H1 (cell line): Measurements from ENCODE around the gene TMA7B. TPM values are rescaled to one million over a fixed set of nuclear protein-coding genes. Genes with fewer than 3 reads are reported as not detected.

ENCODE experiments used
- CTCF ChIA-PET: fragments of 300-600 bp; sonication (Branson Sonifier 250); formaldehyde crosslinking; loops from one replicate; lab custom pipeline; 2021; ENCODE audit not compliant: partially characterized antibody; lab: Charles Lee
- POLR2A ChIA-PET: fragments of 300-600 bp; sonication (Branson Sonifier 250); formaldehyde crosslinking; loops from one replicate; lab custom pipeline; 2021; ENCODE audit warnings: inconsistent platforms; ENCODE audit not compliant: partially characterized antibody; lab: Charles Lee
- DNase-seq, 2 experiments: peaks; one replicate each; pipeline versions ENCODE4 v3.0.0 to v3.0.0-alpha.2; 2010 to 2022; ENCODE audit warnings: low spot score in 2 of 2, low read depth in 1 of 2, mixed read lengths in 1 of 2
- FAIRE-seq: peaks from 2 replicates; lab custom pipeline; 2011; peaks lifted over from hg19 to GRCh38; lab: Jason Lieb, UNC
- H2AFZ ChIP-seq: 2 replicates; pipeline ENCODE4 v1.8.1; 2012; ENCODE audit warnings: low read length, inconsistent platforms
- H2AK5ac ChIP-seq: 2 replicates; pipeline ENCODE4 v1.6.1; 2013; ENCODE audit warnings: low read depth, low read length
- H2BK120ac ChIP-seq: replicated peaks from 2 replicates; pipeline ENCODE3; 2013; ENCODE audit warnings: low read depth, low read length, inconsistent platforms
- H2BK12ac ChIP-seq: 2 replicates; pipeline ENCODE4 v1.6.1; 2013; ENCODE audit warnings: low read depth, low read length
- H2BK15ac ChIP-seq: 2 replicates; pipeline ENCODE4 v1.6.1; 2013; ENCODE audit warnings: low read length
- H2BK20ac ChIP-seq: 2 replicates; pipeline ENCODE4 v1.6.1; 2013; ENCODE audit warnings: low read length
- H2BK5ac ChIP-seq: 2 replicates; pipeline ENCODE4 v1.6.1; 2013; ENCODE audit warnings: low read depth, low read length
- H3K14ac ChIP-seq: 2 replicates; pipeline ENCODE4 v1.6.1; 2013; ENCODE audit warnings: inconsistent platforms; ENCODE audit not compliant: insufficient read length
- H3K18ac ChIP-seq: 2 replicates; pipeline ENCODE4 v1.6.1; 2013; ENCODE audit warnings: low read length; ENCODE audit errors: extremely low read depth
- H3K23ac ChIP-seq: 2 replicates; pipeline ENCODE4 v1.6.1; 2013; ENCODE audit warnings: inconsistent platforms; ENCODE audit not compliant: insufficient read length
- H3K23me2 ChIP-seq: 2 replicates; pipeline ENCODE4 v1.6.1; 2013; ENCODE audit warnings: low read depth, low read length
- H3K27ac ChIP-seq: 2 replicates; pipeline ENCODE4 v1.6.1; 2011; ENCODE audit warnings: low read depth, low read length, inconsistent platforms
- H3K27me3 ChIP-seq, 4 experiments: replicated peaks in 1 of 4; 1 replicate in 1 of 4; 2 replicates in 3 of 4; pipeline versions ENCODE4 v1.6.1 to v1.8.1; 2011 to 2013; ENCODE audit warnings: low read length in 3 of 4, mild to moderate bottlenecking in 3 of 4, inconsistent platforms in 2 of 4, mixed read lengths in 2 of 4, moderate library complexity in 1 of 4; ENCODE audit not compliant: control insufficient read depth in 3 of 4, insufficient read depth in 3 of 4; ENCODE audit errors: extremely low read depth in 1 of 4
- H3K36me3 ChIP-seq, 4 experiments: 2 replicates each; pipeline versions ENCODE4 v1.6.1 to v1.8.1; 2011 to 2013; ENCODE audit warnings: mild to moderate bottlenecking in 4 of 4, low read length in 3 of 4, moderate library complexity in 2 of 4, control low read depth in 1 of 4, inconsistent platforms in 1 of 4; ENCODE audit not compliant: insufficient read depth in 4 of 4, control insufficient read depth in 2 of 4
- H3K4ac ChIP-seq: replicated peaks from 2 replicates; pipeline ENCODE3; 2013; ENCODE audit warnings: low read length, low read depth, mixed read lengths, inconsistent platforms; ENCODE audit not compliant: insufficient read length
- H3K4me1 ChIP-seq, 4 experiments: replicated peaks in 1 of 4; 1 replicate in 1 of 4; 2 replicates in 3 of 4; pipeline versions ENCODE4 v1.6.1 to v1.8.1; 2011 to 2013; ENCODE audit warnings: low read length in 3 of 4, inconsistent platforms in 2 of 4, mixed read lengths in 1 of 4; ENCODE audit not compliant: insufficient read depth in 4 of 4, control insufficient read depth in 3 of 4
- H3K4me2 ChIP-seq, 2 experiments: 2 replicates each; pipeline versions ENCODE4 v1.6.1 to v1.8.1; 2011 to 2013; ENCODE audit warnings: low read depth in 2 of 2, low read length in 2 of 2, control low read depth in 1 of 2, inconsistent platforms in 1 of 2, mild to moderate bottlenecking in 1 of 2; ENCODE audit not compliant: insufficient read depth in 1 of 2
- H3K4me3 ChIP-seq, 4 experiments: fragments of 200-600, 300-600 bp in 1 of 4; sonication (generic), shearing (Covaris generic), sonication (Bioruptor Twin) in 1 of 4; 2 replicates each; pipeline versions ENCODE4 v1.5.1 to v1.8.1; 2011 to 2016; ENCODE audit warnings: low read length in 4 of 4, low read depth in 3 of 4, control low read depth in 2 of 4, inconsistent platforms in 2 of 4, mild to moderate bottlenecking in 2 of 4, mixed read lengths in 1 of 4, moderate library complexity in 1 of 4; ENCODE audit not compliant: insufficient read depth in 2 of 4; ENCODE audit errors: extremely low read depth in 1 of 4
- H3K56ac ChIP-seq: replicated peaks from 2 replicates; pipeline ENCODE3; 2013; ENCODE audit warnings: low read depth, mild to moderate bottlenecking, mixed read lengths, low read length, inconsistent platforms; ENCODE audit not compliant: insufficient read length
- H3K79me1 ChIP-seq: 2 replicates; pipeline ENCODE4 v1.6.1; 2013; ENCODE audit warnings: low read depth, low read length, control low read depth
- H3K79me2 ChIP-seq, 2 experiments: 2 replicates each; pipeline versions ENCODE4 v1.6.1 to v1.8.1; 2012 to 2013; ENCODE audit warnings: low read length in 2 of 2, mild to moderate bottlenecking in 2 of 2, inconsistent platforms in 1 of 2; ENCODE audit not compliant: insufficient read depth in 2 of 2, control insufficient read depth in 1 of 2
- H3K9ac ChIP-seq, 4 experiments: replicated peaks in 1 of 4; 1 replicate in 1 of 4; 2 replicates in 3 of 4; pipeline versions ENCODE4 v1.6.1 to v1.8.1; 2011 to 2013; ENCODE audit warnings: low read depth in 3 of 4, low read length in 3 of 4, control low read depth in 2 of 4, mild to moderate bottlenecking in 2 of 4, moderate library complexity in 2 of 4, inconsistent platforms in 1 of 4; ENCODE audit errors: extremely low read depth in 1 of 4
- H3K9me3 ChIP-seq, 2 experiments: 2 replicates each; pipeline versions ENCODE4 v1.6.1 to v1.8.1; 2012 to 2013; ENCODE audit warnings: mild to moderate bottlenecking in 2 of 2, moderate library complexity in 2 of 2, control low read depth in 1 of 2, inconsistent platforms in 1 of 2, low read depth in 1 of 2, low read length in 1 of 2, mixed read lengths in 1 of 2; ENCODE audit not compliant: insufficient read depth in 2 of 2
- H4K20me1 ChIP-seq, 2 experiments: replicated peaks in 1 of 2; 2 replicates each; pipeline versions ENCODE3 to v1.8.1; 2011 to 2013; ENCODE audit warnings: inconsistent platforms in 2 of 2, low read length in 2 of 2, mild to moderate bottlenecking in 1 of 2; ENCODE audit not compliant: insufficient read depth in 2 of 2, control insufficient read depth in 1 of 2
- H4K5ac ChIP-seq: 2 replicates; pipeline ENCODE4 v1.6.1; 2013; ENCODE audit warnings: low read length, low read depth, mixed read lengths, inconsistent platforms; ENCODE audit not compliant: insufficient read length
- H4K8ac ChIP-seq: 2 replicates; pipeline ENCODE4 v1.8.0; 2013; ENCODE audit warnings: mild to moderate bottlenecking, moderate library complexity, low read length, inconsistent platforms; ENCODE audit not compliant: insufficient read depth; ENCODE audit errors: extremely low read depth
- H4K91ac ChIP-seq: replicated peaks from 2 replicates; pipeline ENCODE3; 2013; ENCODE audit warnings: low read length, mixed read lengths, inconsistent platforms; ENCODE audit not compliant: insufficient read length
- EP300 ChIP-seq, 2 experiments: IDR thresholded peaks; 1 replicate in 1 of 2; 2 replicates in 1 of 2; pipeline ENCODE4 v1.6.1; 2011 to 2012; ENCODE audit warnings: low read depth in 2 of 2, low read length in 2 of 2, mild to moderate bottlenecking in 2 of 2, borderline replicate concordance in 1 of 2, inconsistent platforms in 1 of 2, moderate library complexity in 1 of 2
- MAFK ChIP-seq: IDR thresholded peaks from 2 replicates; pipeline ENCODE4 v1.6.1; 2012; ENCODE audit warnings: low read depth, mild to moderate bottlenecking, improper control_type of control experiment, low read length
- RBBP5 ChIP-seq: IDR thresholded peaks from 2 replicates; pipeline ENCODE4 v1.7.1; 2012; ENCODE audit warnings: low read depth, mild to moderate bottlenecking, inconsistent platforms, low read length, moderate library complexity, borderline replicate concordance
- SAP30 ChIP-seq: fragments of 300-600 bp; sonication (generic); IDR thresholded peaks from 2 replicates; pipeline ENCODE4 v1.7.1; 2012; ENCODE audit warnings: low read length, moderate library complexity, mild to moderate bottlenecking, inconsistent platforms; ENCODE audit not compliant: insufficient read depth, insufficient replicate concordance
- WGBS, 2 experiments: shearing (Covaris generic) in 1 of 2; methylation state at CpG; one replicate each; pipeline versions ENCODE4 v1.1.6 to v1.1.7; 2013 to 2015; ENCODE audit warnings: low lambda C conversion rate in 2 of 2, mixed read lengths in 2 of 2, inconsistent platforms in 1 of 2, low coverage in 1 of 2, missing lambda C conversion rate in 1 of 2; ENCODE audit not compliant: insufficient replicate concordance in 2 of 2, insufficient coverage in 1 of 2, insufficient read length in 1 of 2; ENCODE audit errors: extremely low coverage in 1 of 2, missing lambda C conversion rate in 1 of 2; 5-methylcytosine and 5-hydroxymethylcytosine counted together
- polyA plus RNA-seq, 7 experiments: library from polyadenylated mRNA; depleted of rRNA in 3 of 7; stranded (reverse) in 5 of 7; unstranded in 2 of 7; fragments of >200 nt in 5 of 7; fragments of 200-250 nt in 2 of 7; gene quantifications; 1 replicate in 5 of 7; 2 replicates in 1 of 7; 4 replicates in 1 of 7; pipeline versions ENCODE4 v1.2.1 to v1.2.3, GENCODE V29; 2011 to 2013; ENCODE audit warnings: missing spikeins in 2 of 7, mixed read lengths in 2 of 7
- total RNA-seq: library from RNA; stranded (reverse); fragmentation: NEBNext Ultra II Directional; extraction: Animal tissue kit (Norgen Biotek cat#: 25700); gene quantifications from 2 replicates; pipeline ENCODE4 v1.2.1, GENCODE V29; 2021

The TMA7B gene
- total and polyA plus RNA-seq, 2 of the 8 experiments (the other 6 are each of a cell fraction or from before 2014, with no cell fraction given), result not detected

DNA sequence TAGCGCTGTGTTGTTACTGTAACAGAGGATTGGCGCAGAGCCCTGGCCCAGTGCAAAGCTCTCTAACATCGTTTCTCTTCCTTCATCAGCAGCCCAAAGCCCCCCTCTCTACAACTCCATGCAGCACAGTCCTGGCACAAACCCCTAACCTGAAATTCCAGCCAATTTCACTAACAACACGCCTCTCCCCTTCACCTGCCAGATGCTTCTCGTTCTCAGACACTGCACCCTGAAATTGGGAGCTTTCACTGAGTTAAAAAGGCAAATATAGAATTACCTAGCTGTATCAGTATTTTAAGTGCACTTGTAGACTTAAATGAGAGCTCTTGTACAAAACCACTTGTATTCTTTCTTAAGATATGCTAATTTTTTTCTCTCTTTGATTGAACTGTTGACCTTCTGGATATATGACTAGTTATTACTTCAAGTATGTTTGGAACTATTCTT, 43.0 kb upstream of the TMA7B start:
- H4K20me1 ChIP-seq, result no peaks in the 10 kb centered on the region
- no peak for FAIRE-seq
- no peak overlapping the region for H4K5ac ChIP-seq
- H3K9me3 ChIP-seq, result no peaks in the 10 kb centered on the region
- H3K4ac ChIP-seq, result no peak overlapping the region
- no peak overlapping the region for H2BK15ac ChIP-seq
- no peaks in the 10 kb centered on the region for H3K36me3 ChIP-seq
- no peak overlapping the region for H2BK20ac ChIP-seq
- no peak for DNase-seq
- no peak overlapping the region for H4K8ac ChIP-seq
- no peaks in the 10 kb centered on the region for H3K79me2 ChIP-seq
- H2BK12ac ChIP-seq, result no peak overlapping the region
- H4K91ac ChIP-seq, result no peak overlapping the region
- H3K4me2 ChIP-seq, result no peak overlapping the region
- WGBS, 2 experiments, result 89% methylated on average over 5 of the region's 5 CpGs; no CpG with 5 or more reads in 1 of the 2 experiments
- H3K4me3 ChIP-seq, result no peak overlapping the region
- H3K9ac ChIP-seq, result no peak overlapping the region
- H2AK5ac ChIP-seq, result no peak overlapping the region
- CTCF ChIA-PET, result interaction anchor here (0.8 to 1.9 kb wide), 5 partner anchors 13 to 109 kb away, joined by 3 to 5 read pairs (median 5); no protein-coding TSS in a partner anchor
- H3K79me1 ChIP-seq, result no peaks in the 10 kb centered on the region
- POLR2A ChIA-PET, result interaction anchor here (0.6 kb wide), 1 partner anchor 424 kb away, joined by 3 read pairs; no protein-coding TSS in a partner anchor
- peaks cover 0 to 10% (median 3%) of the 10 kb centered on the region in 4 experiments; a peak in 6 of 7 replicates for H3K4me1 ChIP-seq
- no peak overlapping the region for H3K27ac ChIP-seq
- no peak overlapping the region for H2AFZ ChIP-seq
- H3K23me2 ChIP-seq, result no peaks in the 10 kb centered on the region
- no peak overlapping the region for H2BK120ac ChIP-seq
- no peak overlapping the region for H3K56ac ChIP-seq
- no peak overlapping the region for H2BK5ac ChIP-seq
- no peak overlapping the region for H3K14ac ChIP-seq
- no peaks in the 10 kb centered on the region for H3K27me3 ChIP-seq
- no peak overlapping the region for H3K18ac ChIP-seq
- H3K23ac ChIP-seq, result no peak overlapping the region
- TF ChIP-seq EP300 (IDR thresholded peaks at IDR 0.05; ENCODE audit: borderline replicate concordance in 1 of 2, low read depth in 2 of 2, low read length in 2 of 2) (no peak), SAP30 (no peak), RBBP5 (no peak), MAFK (no peak)
